Measurements from ENCODE around the gene ACY1.

ACY1 gene

GRCh38 chr3:51966486-51966885 is 16.8 kb upstream of the ACY1 start:
- DNase-seq, result no peak

- no peak for DNase-seq
Measured at GRCh38 chr3:51966922-51967383, 16.4 kb upstream of the ACY1 start.

- no peak for DNase-seq
Measured at GRCh38 chr3:51967384-51968169, 15.8 kb upstream of the ACY1 start, which contains the start of gene PCBP4. Gene PCBP4, minus strand, starts transcription at chr3:51967454. Its CDS starts 6,214 bp downstream, at chr3:51961240.

GRCh38 chr3:51968170-51968775 is 15.1 kb upstream of the ACY1 start:
- DNase-seq, result no peak

GRCh38 chr3:51968883-51969678 is 14.3 kb upstream of the ACY1 start:
- no peak for DNase-seq

- DNase-seq, result no peak
Measured at GRCh38 chr3:51969841-51970240, 13.5 kb upstream of the ACY1 start.

GRCh38 chr3:51970606-51971300 is 12.6 kb upstream of the ACY1 start:
- no peak for DNase-seq

- no peak for DNase-seq
Measured at GRCh38 chr3:51971350-51971749, 12.0 kb upstream of the ACY1 start.

- DNase-seq, result no peak
Measured at GRCh38 chr3:51974277-51974962, 8.9 kb upstream of the ACY1 start.

- no peak for DNase-seq
Measured at GRCh38 chr3:51974963-51975851, 8.1 kb upstream of the ACY1 start, which contains the start of gene ABHD14A. Gene ABHD14A, plus strand, starts transcription at chr3:51975064. Its CDS starts 72 bp downstream, at chr3:51975136.

- DNase-seq, result no peak
Measured at GRCh38 chr3:51975852-51976549, 7.3 kb upstream of the ACY1 start.

GRCh38 chr3:51977446-51978142 is 5.7 kb upstream of the ACY1 start:
- DNase-seq, result no peak

GRCh38 chr3:51978143-51978502 is 5.2 kb upstream of the ACY1 start:
- no peak for DNase-seq

GRCh38 chr3:51980253-51980652 is 3.1 kb upstream of the ACY1 start:
- DNase-seq, result no peak

GRCh38 chr3:51982352-51982837 is 940 bp upstream of the ACY1 start:
- DNase-seq, result no peak

GRCh38 chr3:51983578-51984268 is 388 bp downstream of the ACY1 start:
- no peak for DNase-seq

- no peak for DNase-seq
Measured at GRCh38 chr3:51984269-51984647, 923 bp downstream of the ACY1 start.

- no peak for DNase-seq
Measured at GRCh38 chr3:51985063-51985462, 1.7 kb downstream of the ACY1 start.

Measured in NCI-H2171 (cell line).